ENCODE data around the gene BMS1.

DNA sequence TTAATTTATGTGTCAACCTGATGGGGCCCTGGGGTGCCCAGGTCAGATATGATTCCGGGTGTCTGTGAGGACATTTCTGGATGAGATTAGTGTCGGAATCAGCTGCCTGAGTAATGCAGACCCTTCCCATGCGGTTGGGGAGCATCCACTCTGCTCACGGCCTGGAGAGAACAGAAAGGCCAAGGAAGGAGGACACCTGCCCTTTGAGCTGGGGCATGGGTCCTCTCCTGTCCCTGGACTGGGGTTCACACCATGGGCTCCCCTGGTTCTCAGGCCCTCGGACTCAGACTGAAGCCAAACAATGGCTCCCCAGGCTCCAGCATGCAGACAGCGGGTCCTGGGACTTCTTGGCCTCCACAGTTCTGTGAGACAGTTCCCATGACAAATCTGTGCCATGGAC is 94.3 kb downstream of the BMS1 start:
- TF ChIP-seq, protein P1, sequence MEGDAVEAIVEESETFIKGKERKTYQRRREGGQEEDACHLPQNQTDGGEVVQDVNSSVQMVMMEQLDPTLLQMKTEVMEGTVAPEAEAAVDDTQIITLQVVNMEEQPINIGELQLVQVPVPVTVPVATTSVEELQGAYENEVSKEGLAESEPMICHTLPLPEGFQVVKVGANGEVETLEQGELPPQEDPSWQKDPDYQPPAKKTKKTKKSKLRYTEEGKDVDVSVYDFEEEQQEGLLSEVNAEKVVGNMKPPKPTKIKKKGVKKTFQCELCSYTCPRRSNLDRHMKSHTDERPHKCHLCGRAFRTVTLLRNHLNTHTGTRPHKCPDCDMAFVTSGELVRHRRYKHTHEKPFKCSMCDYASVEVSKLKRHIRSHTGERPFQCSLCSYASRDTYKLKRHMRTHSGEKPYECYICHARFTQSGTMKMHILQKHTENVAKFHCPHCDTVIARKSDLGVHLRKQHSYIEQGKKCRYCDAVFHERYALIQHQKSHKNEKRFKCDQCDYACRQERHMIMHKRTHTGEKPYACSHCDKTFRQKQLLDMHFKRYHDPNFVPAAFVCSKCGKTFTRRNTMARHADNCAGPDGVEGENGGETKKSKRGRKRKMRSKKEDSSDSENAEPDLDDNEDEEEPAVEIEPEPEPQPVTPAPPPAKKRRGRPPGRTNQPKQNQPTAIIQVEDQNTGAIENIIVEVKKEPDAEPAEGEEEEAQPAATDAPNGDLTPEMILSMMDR (IDR thresholded peaks at IDR 0.05; ENCODE audit: low read depth, low read length) = no peak
- TF ChIP-seq POLR2A (IDR thresholded peaks at IDR 0.05; ENCODE audit: extremely low read depth, insufficient read length) = no peak
